Endodermal cell (in vitro differentiated cells): ENCODE results near the gene BTBD6. TPM values are rescaled to one million over a fixed set of nuclear protein-coding genes. Genes with fewer than 3 reads are reported as not detected.

Experiments used
- DNase-seq: peaks from one replicate; pipeline ENCODE4 v3.0.0-alpha.2; 2017
- H3K27ac ChIP-seq: 2 replicates; pipeline ENCODE4 v1.5.1; 2013; ENCODE audit warnings: mild to moderate bottlenecking, low read depth, low read length, moderate library complexity
- H3K27me3 ChIP-seq: 2 replicates; pipeline ENCODE4 v1.6.1; 2013; ENCODE audit warnings: mild to moderate bottlenecking, low read length, moderate library complexity; ENCODE audit not compliant: insufficient read depth, control insufficient read depth, poor library complexity, severe bottlenecking
- H3K36me3 ChIP-seq: 2 replicates; pipeline ENCODE4 v1.7.0; 2013; ENCODE audit warnings: mild to moderate bottlenecking, low read length, moderate library complexity; ENCODE audit not compliant: control insufficient read depth, insufficient read depth
- H3K4me1 ChIP-seq: one replicate; pipeline ENCODE4 v1.7.0; 2013; ENCODE audit warnings: low read length; ENCODE audit not compliant: control insufficient read depth, insufficient read depth
- H3K4me3 ChIP-seq: 2 replicates; pipeline ENCODE4 v1.5.1; 2013; ENCODE audit warnings: mild to moderate bottlenecking, low read length, moderate library complexity
- H3K9ac ChIP-seq: 2 replicates; pipeline ENCODE4 v1.6.1; 2013; ENCODE audit warnings: mild to moderate bottlenecking, low read length, moderate library complexity; ENCODE audit not compliant: poor library complexity, severe bottlenecking; ENCODE audit errors: extremely low read depth
- H3K9me3 ChIP-seq: 2 replicates; pipeline ENCODE4 v1.6.1; 2013; ENCODE audit warnings: mild to moderate bottlenecking, low read length, moderate library complexity; ENCODE audit not compliant: control insufficient read depth
- H3K27ac Mint-ChIP-seq: 2 replicates; pipeline ENCODE4 v1.8.0; 2020; ENCODE audit warnings: mixed read lengths
- H3K27me3 Mint-ChIP-seq: 2 replicates; pipeline ENCODE4 v1.8.0; 2021; ENCODE audit warnings: mild to moderate bottlenecking, mixed read lengths; ENCODE audit not compliant: insufficient read depth
- H3K36me3 Mint-ChIP-seq: 2 replicates; pipeline ENCODE4 v1.8.0; 2020; ENCODE audit warnings: low read depth, mixed read lengths
- H3K4me1 Mint-ChIP-seq: 2 replicates; pipeline ENCODE4 v1.8.0; 2020; ENCODE audit warnings: mixed read lengths
- H3K4me3 Mint-ChIP-seq: 2 replicates; pipeline ENCODE4 v1.8.0; 2020; ENCODE audit warnings: mild to moderate bottlenecking, moderate library complexity, mixed read lengths
- H3K9me3 Mint-ChIP-seq: 2 replicates; pipeline ENCODE4 v1.8.0; 2020; ENCODE audit warnings: mild to moderate bottlenecking, mixed read lengths
- WGBS, 2 experiments: methylation state at CpG; one replicate each; pipeline versions ENCODE4 v1.1.5 to v1.1.7; 2013; ENCODE audit warnings: missing lambda C conversion rate in 2 of 2, mixed read lengths in 1 of 2; ENCODE audit not compliant: insufficient coverage in 1 of 2, insufficient read length in 1 of 2; 5-methylcytosine and 5-hydroxymethylcytosine counted together
- total RNA-seq, 2 donors: library from RNA; stranded (reverse); fragmentation: NEBNext Ultra II Directional in 1 of 2; extraction: Animal tissue kit (Norgen Biotek cat#: 25700) in 1 of 2; gene quantifications; 2 replicates in 1 of 2; 3 replicates in 1 of 2; pipeline ENCODE4 v1.2.1, GENCODE V29; 2021
- TF ChIP-seq, protein P1 (sequence below): fragments of 200-600 bp; sonication (generic); conservative IDR thresholded peaks from 2 replicates; pipeline ENCODE4 v1.5.0; 2021; ENCODE audit warnings: antibody characterized with exemption, mild to moderate bottlenecking

BTBD6 gene
- total RNA-seq, 2 donors from 2014 or later: 21.8 to 26.9 TPM

- no peaks in the 10 kb centered on the region for H3K9me3 ChIP-seq
- H3K27ac ChIP-seq: no peak overlapping the region
These were observed 24.4 kb upstream of the BTBD6 start for GRCh38 chr14:105223770-105224544.

DNA sequence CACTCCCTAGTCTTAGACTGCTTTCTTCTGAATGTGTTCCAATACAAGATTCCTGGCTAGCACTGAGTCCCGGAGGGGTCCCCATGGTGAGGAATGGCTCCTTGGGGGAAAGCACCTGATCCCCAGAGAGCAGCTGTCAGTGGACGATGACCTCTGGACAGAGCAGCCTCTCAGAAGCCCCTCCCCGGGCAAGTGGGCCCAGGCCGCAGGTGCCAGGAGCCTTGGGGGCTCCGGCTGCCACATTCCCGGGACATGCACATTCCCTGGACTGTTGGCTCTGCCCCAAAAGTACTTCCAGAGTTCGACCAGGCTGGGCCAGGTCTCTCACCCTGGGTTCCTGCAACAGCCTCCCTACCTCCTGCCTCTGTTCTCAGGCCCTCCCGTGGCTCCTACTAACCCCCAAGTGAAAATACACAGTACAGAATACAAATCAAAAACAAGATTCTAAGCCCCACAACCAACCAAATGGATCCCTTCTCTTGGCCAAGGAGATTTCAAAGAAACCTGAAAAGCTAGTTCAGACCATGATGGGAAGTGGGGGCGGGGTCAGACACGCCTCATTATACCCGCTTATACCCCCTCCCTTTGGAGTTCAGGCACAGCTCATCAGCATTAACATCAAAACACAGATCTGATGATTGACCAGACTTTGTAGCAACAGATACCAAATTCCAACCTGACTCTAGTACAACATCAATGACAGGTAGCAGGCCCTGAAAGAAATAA lies 23.3 kb upstream of the BTBD6 start:
- Mint-ChIP-seq H3K27ac (no peak overlapping the region), H3K4me1 (peaks cover 2% of the 10 kb centered on the region), H3K27me3 (no peaks in the 10 kb centered on the region), H3K9me3 (no peaks in the 10 kb centered on the region), H3K36me3 (peaks cover 50% of the 10 kb centered on the region), H3K4me3 (no peak overlapping the region)
- no peak for DNase-seq
- peaks cover 51% of the 10 kb centered on the region for H3K36me3 ChIP-seq
- H3K9ac ChIP-seq: no peak overlapping the region
- H3K4me1 ChIP-seq: no peaks in the 10 kb centered on the region
- no peak overlapping the region for H3K27ac ChIP-seq
- no peaks in the 10 kb centered on the region for H3K9me3 ChIP-seq
- TF ChIP-seq, protein P1, sequence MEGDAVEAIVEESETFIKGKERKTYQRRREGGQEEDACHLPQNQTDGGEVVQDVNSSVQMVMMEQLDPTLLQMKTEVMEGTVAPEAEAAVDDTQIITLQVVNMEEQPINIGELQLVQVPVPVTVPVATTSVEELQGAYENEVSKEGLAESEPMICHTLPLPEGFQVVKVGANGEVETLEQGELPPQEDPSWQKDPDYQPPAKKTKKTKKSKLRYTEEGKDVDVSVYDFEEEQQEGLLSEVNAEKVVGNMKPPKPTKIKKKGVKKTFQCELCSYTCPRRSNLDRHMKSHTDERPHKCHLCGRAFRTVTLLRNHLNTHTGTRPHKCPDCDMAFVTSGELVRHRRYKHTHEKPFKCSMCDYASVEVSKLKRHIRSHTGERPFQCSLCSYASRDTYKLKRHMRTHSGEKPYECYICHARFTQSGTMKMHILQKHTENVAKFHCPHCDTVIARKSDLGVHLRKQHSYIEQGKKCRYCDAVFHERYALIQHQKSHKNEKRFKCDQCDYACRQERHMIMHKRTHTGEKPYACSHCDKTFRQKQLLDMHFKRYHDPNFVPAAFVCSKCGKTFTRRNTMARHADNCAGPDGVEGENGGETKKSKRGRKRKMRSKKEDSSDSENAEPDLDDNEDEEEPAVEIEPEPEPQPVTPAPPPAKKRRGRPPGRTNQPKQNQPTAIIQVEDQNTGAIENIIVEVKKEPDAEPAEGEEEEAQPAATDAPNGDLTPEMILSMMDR: no peak
- 90 to 92% methylated on average over 8 to 11 of the region's 11 CpGs for WGBS, 2 experiments
- no peak overlapping the region for H3K4me3 ChIP-seq
- H3K27me3 ChIP-seq: no peaks in the 10 kb centered on the region

More at GRCh38 chr14:105223770-105224544, 24.4 kb upstream of the BTBD6 start:
- Histone ChIP-seq H3K27me3 (no peaks in the 10 kb centered on the region), H3K9ac (no peak overlapping the region), H3K36me3 (peaks cover 53% of the 10 kb centered on the region), H3K4me1 (no peaks in the 10 kb centered on the region), H3K4me3 (no peak overlapping the region)
- no peak for DNase-seq
- 96 to 97% methylated on average over 15 of the region's 15 CpGs for WGBS, 2 experiments
- no peak overlapping the region for H3K27ac Mint-ChIP-seq
- no peak overlapping the region for H3K4me3 Mint-ChIP-seq
- H3K27me3 Mint-ChIP-seq: no peaks in the 10 kb centered on the region
- H3K9me3 Mint-ChIP-seq: no peaks in the 10 kb centered on the region
- TF ChIP-seq, protein P1: no peak
- peaks cover 57% of the 10 kb centered on the region for H3K36me3 Mint-ChIP-seq
- H3K4me1 Mint-ChIP-seq: peaks cover 2% of the 10 kb centered on the region

- Histone ChIP-seq H3K27me3 (no peaks in the 10 kb centered on the region), H3K36me3 (peaks cover 42% of the 10 kb centered on the region), H3K4me1 (no peaks in the 10 kb centered on the region), H3K9me3 (no peaks in the 10 kb centered on the region), H3K4me3 (no peak overlapping the region), H3K9ac (no peak overlapping the region), H3K27ac (no peak overlapping the region)
- peaks cover 43% of the 10 kb centered on the region for H3K36me3 Mint-ChIP-seq
- H3K27me3 Mint-ChIP-seq: no peaks in the 10 kb centered on the region
- H3K4me3 Mint-ChIP-seq: no peak overlapping the region
- TF ChIP-seq, protein P1: no peak
- DNase-seq: no peak
- H3K27ac Mint-ChIP-seq: no peak overlapping the region
- WGBS, 2 experiments: 95 to 97% methylated on average over 9 to 10 of the region's 10 CpGs
- H3K9me3 Mint-ChIP-seq: no peaks in the 10 kb centered on the region
- peaks cover 2% of the 10 kb centered on the region for H3K4me1 Mint-ChIP-seq
These were observed 22.1 kb upstream of the BTBD6 start for GRCh38 chr14:105226198-105226597.
